Measurements from ENCODE around the gene ULK1.

DNA sequence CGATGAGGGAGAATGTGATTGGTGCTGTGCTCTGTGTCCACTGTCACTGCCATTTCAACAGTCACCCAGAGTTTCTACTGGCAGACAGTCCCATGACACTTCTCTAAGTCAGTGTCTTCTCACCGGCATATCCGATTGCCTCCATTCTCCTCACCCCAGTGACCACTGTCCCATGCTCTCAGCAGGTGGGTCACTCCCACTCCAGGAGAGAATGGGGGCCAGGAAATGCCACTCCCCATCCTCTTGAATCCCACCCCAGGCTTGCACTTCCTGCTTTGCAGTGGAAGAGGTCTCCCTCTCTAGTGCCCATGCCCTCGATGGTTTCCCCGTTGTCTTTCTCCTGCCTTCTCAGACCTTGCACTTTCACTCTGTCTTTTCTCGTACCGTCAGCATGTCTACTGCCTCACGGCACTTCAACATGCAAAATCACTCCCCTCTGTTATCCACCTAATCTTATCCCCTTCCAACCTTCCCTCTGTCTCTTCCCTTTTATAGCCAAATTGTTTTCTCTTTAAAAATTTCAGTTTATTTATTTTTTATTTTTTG, 53.1 kb downstream of the ULK1 start:
- TF ChIP-seq, protein P1, sequence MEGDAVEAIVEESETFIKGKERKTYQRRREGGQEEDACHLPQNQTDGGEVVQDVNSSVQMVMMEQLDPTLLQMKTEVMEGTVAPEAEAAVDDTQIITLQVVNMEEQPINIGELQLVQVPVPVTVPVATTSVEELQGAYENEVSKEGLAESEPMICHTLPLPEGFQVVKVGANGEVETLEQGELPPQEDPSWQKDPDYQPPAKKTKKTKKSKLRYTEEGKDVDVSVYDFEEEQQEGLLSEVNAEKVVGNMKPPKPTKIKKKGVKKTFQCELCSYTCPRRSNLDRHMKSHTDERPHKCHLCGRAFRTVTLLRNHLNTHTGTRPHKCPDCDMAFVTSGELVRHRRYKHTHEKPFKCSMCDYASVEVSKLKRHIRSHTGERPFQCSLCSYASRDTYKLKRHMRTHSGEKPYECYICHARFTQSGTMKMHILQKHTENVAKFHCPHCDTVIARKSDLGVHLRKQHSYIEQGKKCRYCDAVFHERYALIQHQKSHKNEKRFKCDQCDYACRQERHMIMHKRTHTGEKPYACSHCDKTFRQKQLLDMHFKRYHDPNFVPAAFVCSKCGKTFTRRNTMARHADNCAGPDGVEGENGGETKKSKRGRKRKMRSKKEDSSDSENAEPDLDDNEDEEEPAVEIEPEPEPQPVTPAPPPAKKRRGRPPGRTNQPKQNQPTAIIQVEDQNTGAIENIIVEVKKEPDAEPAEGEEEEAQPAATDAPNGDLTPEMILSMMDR (conservative IDR thresholded peaks at IDR 0.05; ENCODE audit: low read depth in 2 of 2): no peak
- TF ChIP-seq EZH2 (IDR thresholded peaks at IDR 0.05; ENCODE audit: low read depth, unreplicated experiment) (no peak), JUNB (IDR thresholded peaks at IDR 0.05; ENCODE audit: unreplicated experiment) (no peak), NANOG (IDR thresholded peaks at IDR 0.05; ENCODE audit: borderline replicate concordance) (no peak), POLR2AphosphoS5 (IDR thresholded peaks at IDR 0.05; ENCODE audit: low read depth) (no peak), EZH2phosphoT487 (IDR thresholded peaks at IDR 0.05; ENCODE audit: unreplicated experiment) (no peak)
